HEK293 (cell line): ENCODE measurements around the gene SORCS3.

Source experiments
- CTCF ChIA-PET: fragments of 350-600 bp; formaldehyde crosslinking; extraction: SDS; loops from one replicate; lab custom pipeline; 2021; ENCODE audit warnings: antibody characterized with exemption; lab: Yijun Ruan, JAX
- POLR2A ChIA-PET: fragments of 300-600 bp; formaldehyde crosslinking; extraction: SDS; loops from one replicate; lab custom pipeline; 2020; ENCODE audit warnings: antibody characterized with exemption, inconsistent platforms; lab: Yijun Ruan, JAX
- H3K27ac ChIP-seq: fragments of 200-500 bp; sonication (Bioruptor generic); 2 replicates; pipeline ENCODE4 v1.5.1; 2014; ENCODE audit warnings: low read depth, low read length, control low read depth, inconsistent platforms; ENCODE audit errors: extremely low read depth
- H3K36me3 ChIP-seq, 2 experiments: fragments of 200-500 bp in 1 of 2; sonication (Bioruptor generic) in 1 of 2; 1 replicate in 1 of 2; 2 replicates in 1 of 2; pipeline ENCODE4 v1.5.1; 2014 to 2017; ENCODE audit warnings: inconsistent platforms in 2 of 2, low read length in 2 of 2; ENCODE audit not compliant: control insufficient read depth in 2 of 2, insufficient read depth in 1 of 2
- H3K4me1 ChIP-seq: fragments of 200-500 bp; sonication (Bioruptor generic); 2 replicates; pipeline ENCODE4 v1.5.1; 2014; ENCODE audit warnings: mild to moderate bottlenecking, low read length, inconsistent platforms; ENCODE audit not compliant: control insufficient read depth, insufficient read depth
- H3K4me3 ChIP-seq: 2 replicates; pipeline ENCODE4 v1.5.1; 2011; ENCODE audit warnings: low read depth, mild to moderate bottlenecking, control low read depth, low read length, moderate library complexity
- H3K9me3 ChIP-seq: fragments of 200-500 bp; sonication (Bioruptor generic); 2 replicates; pipeline ENCODE4 v1.5.1; 2014; ENCODE audit warnings: low read depth, low read length, inconsistent platforms; ENCODE audit not compliant: control insufficient read depth, insufficient read depth
- KLF16 ChIP-seq: fragments of 450-650 bp; formaldehyde crosslinking; IDR thresholded peaks from 2 replicates; pipeline ENCODE4 v1.5.1; 2017; ENCODE audit warnings: missing biosample characterization, missing genetic modification characterization
- KLF7 ChIP-seq: fragments of 450-650 bp; formaldehyde crosslinking; IDR thresholded peaks from 2 replicates; pipeline ENCODE4 v1.5.1; 2016; ENCODE audit warnings: missing biosample characterization, missing genetic modification characterization, borderline replicate concordance
- OSR2 ChIP-seq: fragments of 450-650 bp; formaldehyde crosslinking; IDR thresholded peaks from 2 replicates; pipeline ENCODE4 v1.5.1; 2016; ENCODE audit warnings: missing biosample characterization, missing genetic modification characterization
- OVOL3 ChIP-seq: fragments of 450-650 bp; formaldehyde crosslinking; IDR thresholded peaks from 2 replicates; pipeline ENCODE4 v1.5.1; 2016; ENCODE audit warnings: missing biosample characterization, missing genetic modification characterization
- PBX3 ChIP-seq: sonication (generic); formaldehyde crosslinking; IDR thresholded peaks from 2 replicates; pipeline ENCODE4 v1.8.1; 2022; ENCODE audit warnings: mild to moderate bottlenecking, moderate library complexity, missing genetic modification reagents
- SP2 ChIP-seq: fragments of 450-650 bp; formaldehyde crosslinking; IDR thresholded peaks from 2 replicates; pipeline ENCODE4 v1.5.1; 2016; ENCODE audit warnings: missing biosample characterization, missing genetic modification characterization
- SP7 ChIP-seq: fragments of 450-650 bp; formaldehyde crosslinking; IDR thresholded peaks from 2 replicates; pipeline ENCODE4 v1.5.1; 2016; ENCODE audit warnings: missing biosample characterization, missing genetic modification characterization
- TSHZ1 ChIP-seq: fragments of 450-650 bp; formaldehyde crosslinking; IDR thresholded peaks from 2 replicates; pipeline ENCODE4 v1.5.1; 2016; ENCODE audit warnings: missing biosample characterization, missing genetic modification characterization, borderline replicate concordance
- ZBTB21 ChIP-seq: fragments of 450-650 bp; formaldehyde crosslinking; IDR thresholded peaks from 2 replicates; pipeline ENCODE4 v1.5.1; 2017; ENCODE audit warnings: missing biosample characterization, missing genetic modification characterization
- ZBTB49 ChIP-seq: fragments of 450-650 bp; formaldehyde crosslinking; IDR thresholded peaks from 2 replicates; pipeline ENCODE4 v1.5.1; 2016; ENCODE audit warnings: missing biosample characterization, missing genetic modification characterization, low read depth
- ZEB2 ChIP-seq: fragments of 450-650 bp; formaldehyde crosslinking; IDR thresholded peaks from 2 replicates; pipeline ENCODE4 v1.5.1; 2016; ENCODE audit warnings: missing biosample characterization, missing genetic modification characterization
- ZNF138 ChIP-seq: fragments of 450-650 bp; formaldehyde crosslinking; IDR thresholded peaks from 2 replicates; pipeline ENCODE4 v1.5.1; 2016; ENCODE audit warnings: missing biosample characterization, missing genetic modification characterization, borderline replicate concordance
- ZNF175 ChIP-seq: fragments of 450-650 bp; formaldehyde crosslinking; IDR thresholded peaks from 2 replicates; pipeline ENCODE4 v1.5.1; 2016; ENCODE audit warnings: missing biosample characterization, missing genetic modification characterization
- ZNF274 ChIP-seq, 2 experiments: fragments of 200-500 bp in 1 of 2; fragments of 450-650 bp in 1 of 2; sonication (Bioruptor generic) in 1 of 2; formaldehyde crosslinking in 1 of 2; IDR thresholded peaks; 2 replicates each; pipeline versions ENCODE4 v1.5.1 to v1.6.1; 2014 to 2016; ENCODE audit warnings: borderline replicate concordance in 1 of 2, inconsistent platforms in 1 of 2, low read length in 1 of 2, missing biosample characterization in 1 of 2, missing genetic modification characterization in 1 of 2
- ZNF366 ChIP-seq: fragments of 450-650 bp; formaldehyde crosslinking; conservative IDR thresholded peaks from 2 replicates; pipeline ENCODE4 v1.5.1; 2016; ENCODE audit warnings: missing biosample characterization, missing genetic modification characterization
- ZNF433 ChIP-seq: fragments of 450-650 bp; formaldehyde crosslinking; IDR thresholded peaks from 2 replicates; pipeline ENCODE4 v1.5.1; 2016; ENCODE audit warnings: missing biosample characterization, missing genetic modification characterization, low read depth
- ZNF521 ChIP-seq: fragments of 450-650 bp; formaldehyde crosslinking; IDR thresholded peaks from 2 replicates; pipeline ENCODE4 v1.5.1; 2017; ENCODE audit warnings: missing biosample characterization, mild to moderate bottlenecking, missing genetic modification characterization
- ZNF548 ChIP-seq: fragments of 450-650 bp; formaldehyde crosslinking; IDR thresholded peaks from 2 replicates; pipeline ENCODE4 v1.5.1; 2016; ENCODE audit warnings: missing biosample characterization, missing genetic modification characterization
- ZNF558 ChIP-seq: fragments of 450-650 bp; formaldehyde crosslinking; IDR thresholded peaks from 2 replicates; pipeline ENCODE4 v1.5.1; 2016; ENCODE audit warnings: missing biosample characterization, missing genetic modification characterization
- ZNF560 ChIP-seq: fragments of 450-650 bp; formaldehyde crosslinking; IDR thresholded peaks from 2 replicates; pipeline ENCODE4 v1.5.1; 2017; ENCODE audit warnings: missing biosample characterization, missing genetic modification characterization, borderline replicate concordance
- ZNF561 ChIP-seq: fragments of 450-650 bp; IDR thresholded peaks from 2 replicates; pipeline ENCODE4 v1.5.1; 2018; ENCODE audit warnings: missing biosample characterization, missing genetic modification characterization, borderline replicate concordance
- ZNF701 ChIP-seq: fragments of 450-650 bp; formaldehyde crosslinking; IDR thresholded peaks from 2 replicates; pipeline ENCODE4 v1.5.1; 2016; ENCODE audit warnings: missing biosample characterization, missing genetic modification characterization
- ZNF776 ChIP-seq: fragments of 450-650 bp; formaldehyde crosslinking; IDR thresholded peaks from 2 replicates; pipeline ENCODE4 v1.5.0; 2017; ENCODE audit warnings: missing biosample characterization, missing genetic modification characterization, borderline replicate concordance
- ZSCAN16 ChIP-seq: fragments of 450-650 bp; formaldehyde crosslinking; IDR thresholded peaks from 2 replicates; pipeline ENCODE4 v1.5.1; 2016; ENCODE audit warnings: missing biosample characterization, missing genetic modification characterization
- ZSCAN5A ChIP-seq: fragments of 450-650 bp; formaldehyde crosslinking; IDR thresholded peaks from 2 replicates; pipeline ENCODE4 v1.5.1; 2016; ENCODE audit warnings: missing biosample characterization, missing genetic modification characterization

The SORCS3 gene

GRCh38 chr10:105187243-105187642, 546.2 kb downstream of the SORCS3 start:
- H3K4me1 ChIP-seq: no peaks in the 10 kb centered on the region
- CTCF ChIA-PET: no interaction called here

GRCh38 chr10:105188737-105189462, 547.8 kb downstream of the SORCS3 start:
- Histone ChIP-seq H3K27ac (no peak overlapping the region), H3K4me3 (no peak overlapping the region), H3K36me3 (no peaks in the 10 kb centered on the region), H3K9me3 (no peaks in the 10 kb centered on the region), H3K4me1 (no peaks in the 10 kb centered on the region)
- POLR2A ChIA-PET: no interaction called here
- CTCF ChIA-PET: no interaction called here
- TF ChIP-seq ZBTB21 (tag by site-specific recombination): no peak
- no peak for TF ChIP-seq ZBTB49
- no peak for TF ChIP-seq ZNF561 (tag by site-specific recombination)
- no peak for TF ChIP-seq KLF7
- no peak for TF ChIP-seq OVOL3 (tag by site-specific recombination)
- no peak for TF ChIP-seq SP2 (tag by site-specific recombination)
- TF ChIP-seq ZNF776: no peak
- TF ChIP-seq SP7 (tag by site-specific recombination): no peak
- TF ChIP-seq ZNF366: no peak
- TF ChIP-seq ZSCAN16 (tag by site-specific recombination): no peak
- no peak for TF ChIP-seq ZNF433
- no peak for TF ChIP-seq OSR2
- TF ChIP-seq ZNF560: no peak
- no peak for TF ChIP-seq ZNF548 (tag by site-specific recombination)
- TF ChIP-seq TSHZ1 (tag by site-specific recombination): no peak
- TF ChIP-seq, all 188 proteins: peak for 0

More at GRCh38 chr10:105187243-105187642, 546.2 kb downstream of the SORCS3 start:
- Histone ChIP-seq H3K27ac (no peak overlapping the region), H3K9me3 (no peaks in the 10 kb centered on the region), H3K4me3 (no peak overlapping the region)
- POLR2A ChIA-PET: no interaction called here
- no peak for TF ChIP-seq ZNF274 (IDR thresholded peaks at IDR 0.05; ENCODE audit: low read length)
- no peak for TF ChIP-seq ZNF274 (tag by site-specific recombination; IDR thresholded peaks at IDR 0.05; ENCODE audit: borderline replicate concordance)
- TF ChIP-seq ZNF175 (tag by site-specific recombination): no peak
- TF ChIP-seq ZNF558 (tag by site-specific recombination): no peak
- TF ChIP-seq ZEB2: no peak
- TF ChIP-seq ZNF521 (tag by site-specific recombination): no peak
- no peak for TF ChIP-seq ZNF138 (tag by site-specific recombination)
- no peak for TF ChIP-seq KLF16 (tag by site-specific recombination)
- TF ChIP-seq PBX3: no peak
- no peak for TF ChIP-seq ZSCAN5A (tag by site-specific recombination)
- no peak for TF ChIP-seq ZNF701 (tag by site-specific recombination)
- TF ChIP-seq, all 188 proteins: peak for 0
- no peaks in the 10 kb centered on the region for H3K36me3 ChIP-seq
